Amygdala (tissue), 56 donors: ENCODE data around the gene SNRPA.
A peak's percentile ranks its signal among the peaks of the same experiment; 100 is the strongest.
"Not testable (repeated sequence)": the region's sequence is repeated elsewhere in the genome, so short reads cannot be mapped to it uniquely, and the experiment has no call there.

Experiments
- DNase-seq, 56 donors: peaks; one replicate each; lab custom pipeline; 2025; lab: John Stamatoyannopoulos, UW

SNRPA gene

GRCh38 chr19:40774916-40775631 is 24.1 kb downstream of the SNRPA start, which contains the start of gene MIA:
Gene MIA (plus strand): TSS chr19:40775521. CDS start chr19:40775543, 22 bp downstream.
- no peak for DNase-seq

DNA sequence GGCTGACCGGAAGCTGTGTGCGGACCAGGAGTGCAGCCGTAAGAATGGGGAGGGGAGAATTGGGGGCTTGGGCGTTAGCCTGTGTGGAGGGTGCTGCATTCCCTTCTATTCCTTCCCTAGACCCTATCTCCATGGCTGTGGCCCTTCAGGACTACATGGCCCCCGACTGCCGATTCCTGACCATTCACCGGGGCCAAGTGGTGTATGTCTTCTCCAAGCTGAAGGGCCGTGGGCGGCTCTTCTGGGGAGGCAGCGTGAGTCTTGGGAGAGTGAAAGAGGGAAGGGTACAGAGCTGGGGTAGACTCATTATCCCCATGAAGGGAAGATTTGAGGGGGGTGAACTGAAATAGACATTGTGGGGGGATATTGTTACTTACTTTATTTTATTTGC is 24.6 kb downstream of the SNRPA start:
- DNase-seq, result no peak

DNA sequence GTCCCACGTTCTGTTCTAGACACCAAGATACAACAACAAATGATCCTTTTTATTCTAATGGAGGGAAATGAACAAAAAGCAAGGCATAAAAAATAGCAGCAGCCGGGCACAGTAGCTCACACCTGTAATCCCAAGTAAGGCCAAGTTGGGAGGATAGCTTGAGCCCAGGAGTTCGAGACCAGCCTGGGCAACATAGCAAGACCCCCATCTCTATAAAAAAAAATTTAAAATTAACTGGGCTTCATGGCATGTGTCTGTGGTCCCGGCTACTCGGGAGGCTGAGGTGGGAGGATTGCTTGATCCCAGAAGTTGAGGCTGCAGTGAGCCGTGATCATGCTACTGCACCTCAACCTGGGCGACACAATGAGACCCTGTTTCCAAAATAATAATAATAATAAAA is 25.4 kb downstream of the SNRPA start:
- DNase-seq, result no peak

- peak in 53 of 56 donors; percentile 28 to 96 (median 80) for DNase-seq
Observed at GRCh38 chr19:40776932-40777644, 26.1 kb downstream of the SNRPA start.

DNA sequence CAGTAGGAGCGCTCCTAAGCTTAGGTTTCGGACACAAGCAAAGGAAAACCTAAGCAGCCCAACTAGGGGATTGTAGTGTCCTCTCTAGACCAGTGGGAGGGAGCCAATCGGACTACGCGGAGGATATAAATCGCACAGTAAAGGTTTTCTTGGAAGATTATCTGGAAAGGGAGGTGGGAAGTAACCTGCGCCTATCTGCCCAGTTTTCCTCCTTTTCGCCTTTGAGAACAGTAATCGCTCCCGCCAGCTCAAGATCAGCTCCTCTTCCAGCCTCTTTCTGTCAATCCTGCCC is 26.6 kb downstream of the SNRPA start:
- DNase-seq, result peak in 1 of 56 donors; percentile 73

DNA sequence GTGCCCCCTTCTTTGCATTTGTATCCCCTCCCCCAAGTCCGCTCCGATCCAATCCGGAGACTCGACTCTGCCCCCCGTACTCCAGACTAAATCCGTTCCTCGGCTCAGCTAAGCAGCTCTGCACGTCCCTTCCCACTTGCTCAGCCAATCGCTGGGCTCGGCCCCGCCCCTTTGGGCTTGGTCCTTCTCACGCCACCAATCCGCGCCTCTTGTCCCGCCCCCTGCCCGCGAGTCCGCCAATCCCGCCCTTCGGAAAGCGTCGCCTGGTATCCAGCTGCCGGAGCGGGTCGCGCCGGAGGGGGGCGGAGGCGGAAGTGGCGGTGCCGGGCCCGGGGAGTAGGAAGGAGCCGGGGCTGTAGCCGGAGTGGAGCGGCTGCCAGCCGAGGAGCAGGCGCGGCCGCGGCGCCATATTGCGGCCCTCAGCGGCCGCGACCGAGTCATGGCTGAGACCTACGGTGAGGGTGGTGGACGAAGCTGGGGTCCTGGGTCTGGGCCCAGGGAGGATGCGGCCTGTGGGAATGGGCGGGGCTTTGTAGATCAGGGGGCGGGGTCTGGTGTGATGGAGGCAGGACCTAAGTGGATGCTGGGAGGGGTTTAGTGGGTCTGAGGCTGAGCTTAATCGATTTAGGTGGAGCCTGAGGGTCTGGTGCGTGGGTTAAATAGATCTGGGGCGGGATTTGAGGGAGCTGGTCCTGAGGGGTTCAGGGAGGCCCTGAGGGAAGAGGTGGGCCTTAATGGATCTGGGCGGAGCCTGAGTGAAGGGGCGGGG is 27.1 kb downstream of the SNRPA start, which contains the start of gene RAB4B:
RAB4B (plus strand) TSS at position 311 of the 769 bp plus-strand sequence; CDS start at position 440, 129 bp downstream.
- peak; percentile 92 to 100 (median 99) for DNase-seq

DNA sequence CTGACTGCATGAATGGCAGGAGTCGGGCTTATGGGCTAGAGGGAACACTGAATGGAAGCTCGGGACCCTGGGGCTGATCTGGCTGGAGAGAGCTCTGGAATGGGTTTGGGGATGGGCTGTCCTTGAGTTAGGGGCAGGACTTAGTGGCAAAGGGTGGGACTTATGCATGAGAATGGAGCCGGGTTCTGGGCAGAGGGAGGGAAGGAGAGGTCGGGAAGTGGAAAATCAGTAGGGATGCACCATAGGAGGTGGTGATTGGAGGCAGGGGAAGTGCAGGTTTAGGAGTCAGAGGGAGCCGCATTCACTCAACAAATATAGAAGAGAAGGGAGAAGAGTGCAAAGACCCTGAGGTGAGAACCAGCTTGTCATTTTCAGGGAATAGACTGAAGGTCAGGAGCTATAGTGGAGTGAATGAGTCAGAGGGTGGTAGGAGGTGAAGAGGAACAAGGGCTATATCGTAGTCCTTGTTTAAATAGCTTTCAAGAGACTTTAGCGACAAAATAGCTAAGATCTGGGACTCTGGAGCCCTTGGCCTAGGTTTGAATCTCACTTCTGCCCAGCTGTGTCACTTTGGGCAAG is 27.8 kb downstream of the SNRPA start:
- no peak for DNase-seq

DNA sequence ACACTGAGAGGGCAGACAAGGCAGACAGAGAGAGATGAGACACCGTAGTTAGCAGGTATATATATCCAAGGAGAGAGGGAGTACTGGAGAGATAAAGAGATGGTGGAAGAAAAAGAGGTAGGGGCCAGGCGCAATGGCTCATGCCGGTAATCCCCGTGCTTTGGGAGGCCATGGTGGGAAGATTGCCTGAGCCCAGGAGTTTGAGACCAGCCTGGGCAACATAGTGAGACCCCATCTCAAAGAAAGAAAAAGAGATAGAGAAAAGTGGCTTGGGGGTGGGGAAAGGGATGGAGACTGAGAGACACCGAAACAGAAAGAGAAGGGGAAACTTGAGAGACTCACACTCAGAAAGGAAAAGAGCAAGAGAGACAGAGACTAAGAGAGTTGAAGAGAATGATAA is 29.6 kb downstream of the SNRPA start:
- no peak for DNase-seq

- no peak for DNase-seq
Observed at GRCh38 chr19:40781140-40781539, 30.1 kb downstream of the SNRPA start.

DNA sequence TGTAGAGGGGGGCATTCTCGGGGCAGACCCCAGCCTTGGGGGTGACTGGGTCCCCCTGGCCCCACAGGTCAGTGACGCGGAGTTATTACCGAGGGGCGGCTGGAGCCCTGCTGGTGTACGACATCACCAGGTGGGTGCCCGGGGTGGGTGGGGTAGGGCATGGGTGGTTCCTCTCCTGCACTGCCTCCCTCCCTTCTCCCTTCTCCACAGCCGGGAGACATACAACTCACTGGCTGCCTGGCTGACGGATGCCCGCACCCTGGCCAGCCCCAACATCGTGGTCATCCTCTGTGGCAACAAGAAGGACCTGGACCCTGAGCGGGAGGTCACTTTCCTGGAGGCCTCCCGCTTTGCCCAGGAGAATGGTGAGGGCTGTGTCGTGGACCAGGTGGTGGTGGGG is 32.7 kb downstream of the SNRPA start:
- DNase-seq, result no peak

- DNase-seq, result not testable (repeated sequence)
Observed at GRCh38 chr19:40784146-40784545, 33.1 kb downstream of the SNRPA start.

DNA sequence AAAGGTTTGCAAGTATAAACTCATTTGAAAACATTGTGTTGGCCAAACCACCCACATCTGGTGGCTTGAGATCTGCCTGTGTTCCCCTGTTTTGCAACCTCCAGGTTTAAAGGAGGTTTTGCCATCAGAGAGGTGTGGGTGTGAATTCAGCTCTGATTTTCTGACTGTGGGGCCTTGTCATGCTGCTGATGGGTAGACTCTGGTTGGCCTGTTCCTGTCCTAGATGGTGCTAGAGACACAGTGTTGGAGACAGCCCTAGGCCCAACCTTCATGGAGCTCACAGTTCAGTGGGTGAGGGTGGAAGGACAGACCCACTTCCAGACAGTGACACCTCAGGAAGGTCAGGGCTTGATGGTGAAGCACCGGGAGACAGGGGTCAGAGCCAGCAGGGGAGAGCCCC is 34.5 kb downstream of the SNRPA start:
- DNase-seq, result no peak

DNA sequence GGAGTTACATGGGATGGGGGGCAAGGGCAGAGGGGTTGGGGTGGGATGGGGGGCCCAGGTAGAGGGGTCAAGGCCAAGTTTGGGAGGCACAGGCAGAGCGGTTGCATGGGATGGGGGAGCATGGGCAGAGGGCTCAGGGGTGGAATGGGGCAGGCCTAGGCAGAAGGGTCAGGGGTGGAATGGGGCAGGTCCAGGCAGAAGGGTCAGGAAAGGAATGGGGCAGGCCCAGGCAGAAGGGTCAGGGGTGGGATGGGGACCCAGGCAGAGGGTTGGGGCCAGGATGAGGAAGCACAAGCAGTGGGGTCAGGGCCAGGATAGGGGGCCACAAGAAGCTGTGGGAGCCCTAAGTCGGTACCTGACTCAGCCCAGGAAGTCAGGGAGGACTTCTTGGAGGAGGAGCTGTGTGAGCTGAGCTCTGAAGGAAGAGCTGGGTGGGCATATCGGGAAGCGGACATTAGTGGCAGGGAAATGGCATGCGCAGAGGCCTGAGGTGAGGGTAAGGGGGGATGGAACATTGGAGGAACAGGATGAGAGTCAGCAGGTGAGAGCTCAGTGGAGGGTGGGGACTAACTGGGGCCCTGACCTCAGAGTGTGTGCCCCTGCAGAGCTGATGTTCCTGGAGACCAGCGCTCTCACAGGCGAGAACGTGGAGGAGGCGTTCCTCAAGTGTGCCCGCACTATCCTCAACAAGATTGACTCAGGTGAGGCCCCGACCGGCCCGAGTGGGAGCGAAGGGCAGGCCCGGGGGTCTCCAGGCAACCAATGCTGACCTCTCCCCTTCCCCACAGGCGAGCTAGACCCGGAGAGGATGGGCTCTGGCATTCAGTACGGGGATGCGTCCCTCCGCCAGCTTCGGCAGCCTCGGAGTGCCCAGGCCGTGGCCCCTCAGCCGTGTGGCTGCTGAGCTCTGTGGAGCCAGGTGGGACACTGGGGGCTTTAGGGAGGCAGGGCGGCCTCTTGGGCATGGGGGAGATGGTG is 35.3 kb downstream of the SNRPA start:
- no peak for DNase-seq

DNA sequence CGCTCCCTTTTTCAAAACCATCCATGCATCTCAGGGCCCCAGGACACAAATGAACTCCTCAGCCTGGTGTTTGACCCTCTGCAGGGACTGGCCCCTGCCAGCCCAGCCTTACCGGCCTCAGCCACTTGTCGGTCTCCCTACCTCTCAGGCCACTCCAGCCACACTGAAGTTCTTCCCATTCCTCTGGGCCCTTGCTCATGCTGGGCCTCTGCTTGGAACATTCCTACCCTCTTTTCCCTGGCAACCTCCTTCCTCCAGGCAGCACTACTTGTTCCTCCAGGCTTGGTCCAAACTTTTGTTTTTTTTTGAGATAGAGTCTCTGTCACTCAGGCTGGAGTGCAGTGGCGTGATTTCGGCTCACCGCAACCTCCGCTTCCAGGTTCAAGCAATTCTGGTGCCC is 40.3 kb downstream of the SNRPA start:
- no peak for DNase-seq

DNA sequence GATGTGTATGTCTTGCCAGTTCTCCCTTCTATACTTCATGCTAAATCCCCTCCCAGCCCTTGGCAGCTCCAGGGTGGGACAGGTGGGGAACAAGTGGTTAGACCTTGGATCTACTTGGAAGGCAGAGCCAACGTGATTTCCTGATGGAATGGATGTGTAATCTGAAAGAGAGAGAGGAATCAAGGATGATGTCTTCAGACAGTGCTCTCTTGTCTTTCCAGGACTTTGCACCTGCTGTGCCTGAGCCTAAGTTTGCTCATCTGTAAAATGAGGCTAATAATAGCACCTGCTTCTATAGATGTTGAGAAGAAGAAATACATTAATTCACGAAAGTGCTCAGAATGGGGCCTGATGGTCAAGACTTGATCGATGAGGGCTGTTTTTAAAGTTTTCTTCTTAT is 41.0 kb downstream of the SNRPA start:
- no peak for DNase-seq

GRCh38 chr19:40797166-40797962 is 46.4 kb downstream of the SNRPA start:
- DNase-seq, result no peak

DNA sequence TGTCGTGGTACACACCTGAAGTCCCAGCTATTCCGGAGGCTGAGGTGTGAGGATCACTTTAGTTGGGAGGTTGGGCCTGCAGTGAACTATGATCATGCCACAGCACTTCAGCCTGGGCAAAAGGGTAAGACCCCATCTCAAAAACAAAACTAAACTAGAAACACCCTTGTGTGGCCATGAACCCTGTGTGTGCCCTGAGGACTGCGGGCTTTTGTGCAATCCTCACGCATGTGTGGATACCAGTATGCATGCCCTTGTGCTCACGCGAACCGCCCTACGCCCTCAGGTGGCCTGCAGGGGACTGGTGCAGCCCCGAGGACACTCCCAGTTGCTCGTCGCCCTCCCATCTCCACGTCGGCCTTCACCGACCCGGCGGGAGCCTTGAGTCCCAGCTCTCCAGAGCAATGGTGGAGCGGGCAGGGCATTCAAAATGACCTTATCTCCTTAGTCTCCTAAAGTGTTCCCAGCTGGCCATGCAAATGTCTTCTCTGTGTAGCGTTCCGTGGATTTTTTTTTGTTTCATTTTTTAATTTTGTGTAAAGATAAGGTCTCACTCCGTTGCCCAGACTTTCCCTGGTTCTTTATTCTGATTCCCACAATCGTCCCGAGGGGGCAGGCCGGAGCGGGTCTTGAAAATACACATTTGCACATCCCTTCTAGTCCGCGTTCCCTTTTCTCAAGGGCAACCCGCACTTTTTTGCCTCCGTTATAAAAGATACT is 47.1 kb downstream of the SNRPA start:
- peak in 8 of 56 donors; percentile 26 to 66 (median 50) for DNase-seq
